GM12878 (cell line): ENCODE data around the gene BMAL1. TPM values are rescaled to one million over a fixed set of nuclear protein-coding genes. Genes with fewer than 3 reads are reported as not detected.

Experiments used
- ATAC-seq: fragments of 200-7000 bp; cut with Tn5 transposase; 3 replicates; pipeline ENCODE4 v1.9.1; 2020; ENCODE audit warnings: mild to moderate bottlenecking, moderate library complexity
- BruUV-seq: library from RNA; stranded (reverse); fragments of 400-500 nt; replicated peaks from 2 replicates; lab custom pipeline; 2021; lab: Mats Ljungman, UMichigan
- CTCF ChIA-PET: fragments of 300-600 bp; sonication (Branson Sonifier 250); formaldehyde crosslinking; extraction: SDS; loops from one replicate; lab custom pipeline; 2021; ENCODE audit warnings: inconsistent platforms; lab: Yijun Ruan, JAX
- POLR2A ChIA-PET: fragments of 350-600 bp; formaldehyde crosslinking; extraction: SDS; loops from one replicate; lab custom pipeline; 2021; ENCODE audit warnings: inconsistent platforms; lab: Charles Lee
- RAD21 ChIA-PET: fragments of 300-600 bp; sonication (Branson Sonifier 250); formaldehyde crosslinking; loops from one replicate; lab custom pipeline; 2023; ENCODE audit warnings: antibody characterized with exemption; ENCODE audit not compliant: unreplicated experiment; lab: Charles Lee
- SMC1A ChIA-PET: fragments of 300-600 bp; sonication (Branson Sonifier 250); formaldehyde crosslinking; loops from one replicate; lab custom pipeline; 2023; ENCODE audit not compliant: unreplicated experiment, uncharacterized antibody; lab: Charles Lee
- DNase-seq: peaks from one replicate; pipeline ENCODE4 v3.0.0-alpha.2; 2011; ENCODE audit warnings: low read depth, low spot score
- FAIRE-seq: peaks from 3 replicates; lab custom pipeline; 2011; peaks lifted over from hg19 to GRCh38; lab: Jason Lieb, UNC
- H2AFZ ChIP-seq: 2 replicates; pipeline ENCODE4 v1.6.0; 2011; ENCODE audit warnings: low read depth, low read length, control low read depth; ENCODE audit not compliant: control insufficient read depth
- H3K27ac ChIP-seq: 2 replicates; pipeline ENCODE4 v1.5.1; 2011; ENCODE audit warnings: control low read depth; ENCODE audit not compliant: control insufficient read depth, insufficient read depth
- H3K27me3 ChIP-seq, 2 experiments: replicated peaks in 1 of 2; 2 replicates each; pipeline versions ENCODE4 v1.6.0 to v1.6.1; 2011; ENCODE audit warnings: low read length in 1 of 2; ENCODE audit not compliant: control insufficient read depth in 2 of 2, insufficient read depth in 2 of 2
- H3K36me3 ChIP-seq, 2 experiments: 2 replicates each; pipeline ENCODE4 v1.5.1; 2011; ENCODE audit warnings: low read length in 1 of 2; ENCODE audit not compliant: control insufficient read depth in 2 of 2, insufficient read depth in 2 of 2
- H3K4me1 ChIP-seq: 2 replicates; pipeline ENCODE4 v1.6.1; 2011; ENCODE audit warnings: mild to moderate bottlenecking, low read length, moderate library complexity, mixed read lengths; ENCODE audit not compliant: control insufficient read depth, insufficient read depth
- H3K4me2 ChIP-seq: 2 replicates; pipeline ENCODE4 v1.6.0; 2011; ENCODE audit warnings: control low read depth; ENCODE audit not compliant: control insufficient read depth, insufficient read depth
- H3K4me3 ChIP-seq: fragments of 200-600 bp; sonication (generic); 2 replicates; pipeline ENCODE4 v1.5.1; 2016
- H3K79me2 ChIP-seq: 2 replicates; pipeline ENCODE4 v1.6.0; 2011; ENCODE audit warnings: low read length; ENCODE audit not compliant: control insufficient read depth, insufficient read depth
- H3K9ac ChIP-seq: 2 replicates; pipeline ENCODE4 v1.8.0; 2011; ENCODE audit warnings: low read length, control low read depth, mixed read lengths; ENCODE audit not compliant: control insufficient read depth, insufficient read depth
- H3K9me3 ChIP-seq: replicated peaks from 3 replicates; pipeline ENCODE4 v1.5.1; 2011; ENCODE audit warnings: mild to moderate bottlenecking, low read length; ENCODE audit not compliant: control insufficient read depth, insufficient read depth
- H4K20me1 ChIP-seq: 2 replicates; pipeline ENCODE4 v1.6.0; 2011; ENCODE audit not compliant: control insufficient read depth, insufficient read depth
- CTCF ChIP-seq, 3 experiments: IDR thresholded peaks in 2 of 3; conservative IDR thresholded peaks in 1 of 3; 2 replicates each; pipeline ENCODE4 v1.5.1; 2011; ENCODE audit warnings: low read depth in 3 of 3, low read length in 3 of 3, mild to moderate bottlenecking in 3 of 3, control low read depth in 2 of 3, moderate library complexity in 2 of 3, inconsistent platforms in 1 of 3, mixed read lengths in 1 of 3; ENCODE audit not compliant: control insufficient read depth in 2 of 3, insufficient read depth in 1 of 3; ENCODE audit errors: extremely low read depth in 1 of 3
- POU2F2 ChIP-seq: IDR thresholded peaks from 3 replicates; pipeline ENCODE4 v1.6.1; 2011; ENCODE audit warnings: low read depth, mild to moderate bottlenecking, low read length, borderline replicate concordance
- RAD21 ChIP-seq: IDR thresholded peaks from 2 replicates; pipeline ENCODE4 v1.6.1; 2011; ENCODE audit warnings: mild to moderate bottlenecking, low read depth, low read length, moderate library complexity; ENCODE audit not compliant: insufficient read depth
- RB1 ChIP-seq: fragments of 450-650 bp; formaldehyde crosslinking; IDR thresholded peaks from 2 replicates; pipeline ENCODE4 v1.6.1; 2017; ENCODE audit warnings: mild to moderate bottlenecking, borderline replicate concordance
- SMC3 ChIP-seq: IDR thresholded peaks from 2 replicates; pipeline ENCODE4 v1.6.1; 2011; ENCODE audit warnings: low read length, improper control_type of control experiment, borderline replicate concordance
- SPI1 ChIP-seq: IDR thresholded peaks from 2 replicates; pipeline ENCODE4 v1.6.1; 2011; ENCODE audit warnings: low read depth, mild to moderate bottlenecking, low read length, moderate library complexity, borderline replicate concordance; ENCODE audit not compliant: insufficient read depth
- YY1 ChIP-seq: IDR thresholded peaks from 2 replicates; pipeline ENCODE4 v1.6.1; 2011; ENCODE audit warnings: low read depth, mild to moderate bottlenecking, low read length
- ZNF207 ChIP-seq: fragments of 450-650 bp; IDR thresholded peaks from 2 replicates; pipeline ENCODE4 v1.6.1; 2014; ENCODE audit warnings: antibody characterized with exemption, mild to moderate bottlenecking, borderline replicate concordance
- ZNF384 ChIP-seq: IDR thresholded peaks from 2 replicates; pipeline ENCODE4 v1.6.1; 2012; ENCODE audit warnings: low read depth, mild to moderate bottlenecking, low read length, improper control_type of control experiment, borderline replicate concordance
- WGBS: methylation state at CpG from one replicate; pipeline ENCODE4 v1.1.6; 2016; ENCODE audit warnings: low lambda C conversion rate; ENCODE audit not compliant: insufficient replicate concordance, insufficient coverage; ENCODE audit errors: missing lambda C conversion rate; 5-methylcytosine and 5-hydroxymethylcytosine counted together
- in situ Hi-C: fragments of 300-500 bp; cut with MboI; formaldehyde crosslinking; loops from 9 replicates; pipeline ENCODE4 v1.14.3; 2018; ENCODE audit warnings: mixed read lengths
- intact Hi-C: fragments of 100-400 bp; cut with micrococcal nuclease; formaldehyde crosslinking; loops from one replicate; pipeline ENCODE4 v1.14.2; 2022; ENCODE audit not compliant: unreplicated experiment
- polyA plus RNA-seq, 11 experiments: library from polyadenylated mRNA; depleted of rRNA in 4 of 11; unstranded in 6 of 11; stranded (reverse) in 5 of 11; fragments of >200 nt; fragmentation: Nextera tagmentation in 4 of 11; fragmentation: Illumina TruSeq in 1 of 11; extraction: Ambion mirVana in 4 of 11; extraction: Trizol in 1 of 11; gene quantifications; 1 replicate in 1 of 11; 2 replicates in 10 of 11; pipeline versions ENCODE4 v1.2.1 to v1.2.3, GENCODE V29; 2011 to 2016; ENCODE audit warnings: inconsistent platforms in 2 of 11, missing spikeins in 2 of 11, low read depth in 1 of 11
- total RNA-seq, 4 experiments: library from RNA; depleted of rRNA in 3 of 4; stranded (reverse); fragments of >200 nt in 3 of 4; fragmentation: Illumina TruSeq in 1 of 4; extraction: Trizol in 1 of 4; gene quantifications; 2 replicates each; pipeline versions ENCODE4 v1.2.1 to v1.2.3, GENCODE V29; 2013 to 2021

Gene BMAL1
- total and polyA plus RNA-seq, 10 of the 15 experiments (the other 5 are each of a cell fraction or from before 2014, with no cell fraction given): 3.5 to 40.6 (median 13.6) TPM

DNA sequence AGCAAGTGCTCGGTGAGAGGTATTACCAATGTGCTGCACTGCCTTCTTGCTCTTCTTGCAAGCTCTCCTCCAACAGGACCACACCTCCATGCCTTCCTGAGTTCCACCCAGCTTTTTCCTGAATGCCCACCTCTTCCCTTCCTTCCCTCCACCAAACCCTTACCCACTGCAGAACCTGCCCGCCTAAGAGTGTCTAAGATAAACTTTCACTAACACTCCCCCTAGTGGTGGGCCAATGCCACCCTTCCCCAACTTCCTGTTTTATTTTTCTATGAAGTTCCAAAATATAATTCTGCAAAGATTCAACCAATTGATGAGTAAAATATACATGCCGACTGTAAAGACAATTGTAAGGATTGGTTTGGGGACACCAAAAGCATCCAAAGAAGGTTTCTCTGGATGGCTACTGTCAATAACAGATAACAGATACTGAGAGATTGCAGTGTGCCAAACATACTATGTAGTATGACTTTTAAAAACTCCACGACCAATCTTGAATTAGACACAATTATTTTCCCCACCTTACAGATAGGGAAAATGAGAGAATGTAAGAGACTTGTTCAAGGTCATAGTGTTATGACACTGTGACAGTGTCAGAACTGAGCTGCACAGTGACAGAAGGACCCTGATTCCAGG is 38.6 kb upstream of the BMAL1 start:
- H3K27ac ChIP-seq: no peak overlapping the region
- ChIA-PET SMC1A (interaction anchor here (1.1 to 4.5 kb wide), 12 partner anchors 9 to 274 kb away, joined by 3 to 28 read pairs (median 5); no protein-coding TSS in a partner anchor), RAD21 (interaction anchor here (0.7 to 1.4 kb wide), 3 partner anchors 9 to 275 kb away, joined by 3 to 5 read pairs (median 4); no protein-coding TSS in a partner anchor)
- WGBS: 27% methylated on average over 4 of the region's 4 CpGs
- H3K4me2 ChIP-seq: no peak overlapping the region
- TF ChIP-seq RB1: 0 out of 2 replicates have a peak, but pooled peaks have one; percentile 60
- TF ChIP-seq CTCF (IDR thresholded peaks at IDR 0.05 in 2 of 3, conservative IDR thresholded peaks at IDR 0.05 in 1 of 3; ENCODE audit: control insufficient read depth in 2 of 3, extremely low read depth in 1 of 3, insufficient read depth in 1 of 3, low read depth in 3 of 3, low read length in 3 of 3): peak; percentile 71 to 91 (median 86)
- TF ChIP-seq SPI1: peak; percentile 66; the same call in 1 of the 2 replicates
- peak; percentile 69; the same call in 1 of the 2 replicates for TF ChIP-seq SMC3
- TF ChIP-seq ZNF384: no peak
- no peak for TF ChIP-seq POU2F2
- no peak for TF ChIP-seq ZNF207
- 0 out of 2 replicates have a peak, but pooled peaks have one; percentile 25 for TF ChIP-seq YY1
- peak; percentile 63 for TF ChIP-seq RAD21
- TF ChIP-seq, all 136 proteins: peak for 6
- POLR2A ChIA-PET: no interaction called here
- Histone ChIP-seq H3K4me3 (no peak overlapping the region), H3K79me2 (no peaks in the 10 kb centered on the region), H4K20me1 (no peaks in the 10 kb centered on the region), H3K9me3 (no peaks in the 10 kb centered on the region; the same call in 1 of the 3 replicates), H2AFZ (no peak overlapping the region), H3K27me3 (peaks cover 0 to 3% of the 10 kb centered on the region in 2 experiments; a peak in 2 of 4 replicates), H3K9ac (no peak overlapping the region), H3K4me1 (no peaks in the 10 kb centered on the region), H3K36me3 (no peaks in the 10 kb centered on the region)
- in situ Hi-C loops: loop anchor here (5.0 kb wide), 1 partner anchor 277 kb away; no protein-coding TSS in a partner anchor
- CTCF ChIA-PET: interaction anchor here (0.6 to 4.4 kb wide), 28 partner anchors 8 to 348 kb away, joined by 3 to 29 read pairs (median 4); no protein-coding TSS in a partner anchor
- no TSS peak for BruUV-seq
- intact Hi-C loops: loop anchor here (1.0 to 2.0 kb wide), 2 partner anchors 56 to 275 kb away; no protein-coding TSS in a partner anchor
- no peak for DNase-seq
- no peak for FAIRE-seq
- ATAC-seq: peak; percentile 93
